ENCODE measurements around the gene ELFN1.
"Not testable (repeated sequence)": the region's sequence is repeated elsewhere in the genome, so short reads cannot be mapped to it uniquely, and the experiment has no call there.

The ELFN1 gene

DNA sequence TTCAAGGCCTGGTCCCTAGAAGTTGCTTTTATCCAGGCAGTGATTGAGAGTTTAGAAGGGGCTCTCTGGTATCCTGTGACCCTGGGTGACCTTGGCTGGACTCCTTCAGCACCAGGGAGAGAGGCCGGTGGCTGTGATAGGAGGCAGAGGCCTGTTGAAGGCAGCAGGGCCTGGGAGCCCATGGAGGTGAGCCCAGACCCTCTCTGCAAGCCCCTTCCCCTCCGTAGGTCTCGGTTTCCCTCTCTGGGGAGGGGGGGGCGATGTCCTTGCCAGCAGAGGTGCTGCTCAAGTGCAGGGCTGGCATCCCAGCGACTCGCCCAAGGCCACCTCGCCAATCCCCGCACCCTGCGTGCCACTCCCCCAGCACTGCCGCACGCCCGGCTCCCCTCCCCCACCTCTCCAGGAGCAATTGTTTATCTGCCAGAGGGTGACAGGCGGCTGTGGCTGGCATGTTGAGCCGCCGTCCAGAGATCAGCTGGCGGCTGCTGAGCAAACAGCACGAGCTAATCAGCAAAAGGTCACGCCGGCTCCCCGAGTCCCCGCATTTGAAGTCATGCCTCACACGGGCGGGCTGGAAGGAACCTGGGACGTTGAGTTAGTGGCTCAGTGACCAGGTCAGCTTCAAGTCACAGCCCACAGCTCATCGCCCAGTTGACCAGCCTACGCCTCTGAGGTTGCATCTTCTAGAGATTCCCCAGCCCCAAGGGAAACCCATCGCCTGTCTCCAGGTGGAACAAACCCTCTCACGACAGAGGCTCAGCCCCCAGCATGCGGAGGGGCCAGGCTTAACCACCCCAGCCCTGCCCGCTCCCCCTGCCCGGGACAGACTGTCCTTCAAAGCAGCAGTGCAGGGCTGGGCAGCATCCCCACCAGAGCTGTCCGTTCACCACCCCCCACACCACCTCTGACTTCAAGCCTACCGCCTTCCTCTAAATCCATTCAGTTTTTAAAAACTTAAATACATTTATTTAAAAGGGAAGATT, 43.7 kb downstream of the ELFN1 start:
- DNase-seq: no peak

DNA sequence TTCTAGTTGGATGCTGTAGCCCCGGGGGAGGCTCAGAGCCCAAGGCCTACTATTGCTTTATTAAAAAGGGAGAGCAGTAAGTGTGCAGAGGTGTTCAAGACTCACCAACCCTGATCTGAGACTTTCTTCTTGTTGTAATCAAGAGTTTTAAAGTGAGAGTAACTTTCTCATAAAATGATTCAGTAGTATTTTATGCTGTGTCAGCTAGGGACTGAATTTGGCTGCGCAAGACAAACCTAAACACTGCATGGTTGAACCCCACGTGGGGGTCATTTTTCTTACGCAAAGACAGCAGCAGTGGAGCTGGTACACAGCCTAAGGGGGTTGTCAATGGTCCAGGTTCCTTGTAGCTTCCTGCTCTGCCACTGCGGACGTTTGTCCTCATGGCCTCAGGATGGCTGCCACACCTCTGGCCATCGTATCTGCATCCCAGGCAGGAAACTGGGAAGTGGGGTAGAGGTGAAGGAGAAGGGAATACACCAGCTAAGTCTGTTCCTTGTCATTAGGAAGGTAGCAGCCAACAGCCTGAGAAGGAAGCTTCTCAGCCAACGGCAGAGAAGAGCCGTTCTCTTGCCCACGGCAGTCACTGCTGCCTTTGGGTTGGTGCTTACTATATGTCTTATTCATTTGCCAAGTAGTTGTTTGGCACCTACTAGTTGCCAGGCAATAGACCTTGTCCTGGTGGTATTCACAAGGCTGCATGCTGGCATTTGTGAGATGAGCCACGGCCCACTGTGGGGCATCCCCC, 44.7 kb downstream of the ELFN1 start:
- DNase-seq: no peak

- DNase-seq: no peak
These were observed 45.2 kb downstream of the ELFN1 start for GRCh38 chr7:1715331-1715625.

DNA sequence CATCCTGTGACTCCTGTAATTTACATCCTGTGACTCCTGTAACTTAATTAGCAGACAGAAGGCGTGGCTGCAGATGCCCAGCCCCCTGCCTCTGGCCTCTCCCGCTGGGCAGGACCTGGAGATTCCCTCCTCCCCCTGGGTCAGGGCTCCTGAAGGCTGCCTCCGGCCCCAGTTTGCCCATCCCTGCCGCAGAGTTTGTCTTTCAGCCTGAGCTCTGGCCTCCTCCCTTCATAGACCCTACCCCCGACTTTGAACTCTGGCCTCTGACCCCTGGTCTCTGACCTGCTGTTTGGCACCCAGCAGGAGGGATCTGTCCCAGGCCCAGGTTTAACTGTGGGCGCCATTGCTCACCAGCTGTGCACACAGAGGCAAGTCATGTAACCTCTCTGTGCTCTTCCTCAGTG, 45.6 kb downstream of the ELFN1 start:
- DNase-seq: no peak

GRCh38 chr7:1716263-1717094, 46.4 kb downstream of the ELFN1 start:
- DNase-seq: no peak

- no peak for DNase-seq
These were observed 47.0 kb downstream of the ELFN1 start for GRCh38 chr7:1717095-1717483.

- no peak for DNase-seq
These were observed 48.0 kb downstream of the ELFN1 start for GRCh38 chr7:1717903-1718676.

DNA sequence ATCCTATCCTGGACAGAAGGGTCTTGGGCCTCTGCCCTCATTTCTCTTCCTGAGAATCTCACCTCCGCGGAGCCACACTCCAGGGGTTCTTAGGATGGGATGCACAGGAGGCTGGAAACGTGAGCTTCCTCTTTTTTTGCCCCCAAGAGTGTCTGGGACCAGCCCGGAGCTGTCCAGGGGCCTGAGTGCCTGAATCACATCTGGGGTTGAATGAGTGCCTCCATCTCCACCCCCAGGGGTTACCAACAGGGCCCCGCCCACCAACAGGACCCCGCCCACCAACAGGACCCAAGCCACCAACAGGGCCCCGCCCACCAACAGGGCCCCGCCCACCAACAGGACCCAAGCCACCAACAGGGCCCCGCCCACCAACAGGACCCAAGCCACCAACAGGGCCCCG, 48.8 kb downstream of the ELFN1 start:
- not testable (repeated sequence) for DNase-seq

- not testable (repeated sequence) for DNase-seq
These were observed 49.2 kb downstream of the ELFN1 start for GRCh38 chr7:1719256-1719655.

- no peak for DNase-seq
These were observed 49.8 kb downstream of the ELFN1 start for GRCh38 chr7:1719913-1720312.

- no peak for DNase-seq
These were observed 50.2 kb downstream of the ELFN1 start for GRCh38 chr7:1720326-1720725.

- DNase-seq: no peak
These were observed 51.1 kb downstream of the ELFN1 start for GRCh38 chr7:1721047-1721690.

DNA sequence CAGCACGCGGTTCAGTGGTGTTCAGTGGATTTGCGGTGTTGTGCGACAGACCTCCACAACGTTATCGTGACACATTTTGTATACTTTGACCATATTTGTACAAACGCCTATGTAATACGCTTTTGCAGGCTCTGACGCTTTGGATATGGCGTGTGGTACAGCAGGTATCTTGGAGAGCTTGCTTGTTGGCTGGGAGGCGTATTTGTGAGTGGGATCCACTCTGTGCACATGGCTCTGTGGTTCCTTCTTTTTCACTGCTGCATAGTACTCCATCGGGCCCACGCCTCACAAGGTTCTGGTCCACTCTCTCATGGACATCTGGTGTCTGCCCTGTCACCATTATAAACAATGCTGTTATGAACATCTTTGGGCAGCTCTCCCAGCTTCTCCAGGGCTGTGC, 53.2 kb downstream of the ELFN1 start:
- no peak for DNase-seq

DNA sequence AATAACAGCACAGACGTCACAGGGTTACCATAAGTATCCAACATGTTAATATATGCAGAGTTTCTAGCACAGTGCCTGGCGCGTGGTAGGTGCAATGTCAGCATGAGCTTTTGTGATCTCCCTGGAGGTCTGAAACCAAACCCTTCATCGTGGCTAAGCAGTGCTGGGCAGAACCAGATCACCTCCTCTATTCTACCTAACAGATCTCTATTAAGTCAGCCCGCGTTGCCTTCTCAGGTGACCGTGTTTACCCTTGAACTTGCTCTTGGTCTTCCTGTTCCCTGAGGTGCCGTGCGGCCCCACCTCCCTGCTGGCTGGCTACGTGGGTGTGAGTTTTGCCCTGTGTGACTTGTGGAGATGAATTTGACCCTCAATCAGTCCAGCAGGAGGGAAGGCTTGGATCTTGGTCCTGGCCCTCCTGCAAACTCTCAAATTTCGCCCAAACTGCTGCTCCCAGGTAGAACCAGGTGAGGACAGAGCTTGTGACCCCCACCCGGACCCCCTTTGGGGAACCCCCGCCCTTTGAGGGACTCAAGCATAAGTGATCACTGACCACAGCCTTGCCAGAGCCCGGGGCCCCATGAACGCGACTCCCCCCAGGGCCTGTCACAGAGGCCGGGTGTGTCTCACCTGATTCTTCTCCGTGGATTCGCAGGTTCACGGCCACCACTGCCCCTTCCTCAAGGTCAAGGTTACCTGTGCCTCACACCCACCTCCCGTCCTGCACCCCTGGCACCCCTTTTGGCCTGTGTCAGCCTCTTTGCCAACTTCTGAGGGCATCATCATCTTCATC, 54.2 kb downstream of the ELFN1 start:
- DNase-seq: no peak

DNA sequence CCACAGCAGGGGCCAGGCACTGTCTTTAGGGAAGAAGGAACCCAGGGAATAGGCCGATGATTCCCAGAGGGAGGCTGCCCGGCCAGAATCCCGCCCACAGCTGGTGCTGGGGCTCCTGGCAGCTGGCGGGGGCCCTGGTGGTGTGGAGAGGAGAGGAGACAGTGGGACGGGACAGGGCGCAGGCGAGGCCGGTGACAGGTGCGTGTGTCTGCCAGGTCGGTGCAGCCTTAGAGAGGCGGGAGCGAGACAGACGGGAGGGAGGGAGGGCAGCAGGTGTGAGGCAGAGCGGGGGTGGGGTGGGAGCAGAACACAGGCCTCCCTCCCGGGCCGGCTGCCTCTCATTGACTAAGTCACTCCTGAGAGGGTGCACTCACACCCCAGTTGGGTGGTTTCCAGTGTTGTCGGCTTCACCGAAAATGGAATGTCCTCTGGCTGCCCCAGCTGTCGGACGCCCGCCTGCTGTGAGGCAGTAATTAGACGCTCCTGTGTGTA, 55.2 kb downstream of the ELFN1 start:
- no peak for DNase-seq

GRCh38 chr7:1725766-1726630, 55.9 kb downstream of the ELFN1 start:
- no peak for DNase-seq

DNA sequence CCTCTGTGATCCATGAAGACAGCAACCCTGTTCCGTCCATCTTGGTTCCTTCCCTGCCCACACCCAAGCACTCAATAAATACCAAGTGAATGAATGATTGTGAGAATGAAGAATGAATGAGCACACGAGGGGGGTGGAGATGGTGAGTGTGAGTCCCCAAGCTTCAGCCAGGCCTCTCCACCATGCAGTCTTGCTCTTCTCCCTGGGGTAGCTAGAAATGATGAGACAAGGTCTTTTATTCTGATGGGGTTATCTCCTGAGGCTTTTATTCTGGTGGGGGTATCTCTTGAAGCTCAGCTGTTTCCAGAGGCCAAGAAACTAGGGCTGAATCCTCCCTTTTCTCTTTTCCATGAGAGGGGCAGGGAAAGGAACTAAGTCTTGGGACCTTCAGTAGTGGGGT, 57.0 kb downstream of the ELFN1 start:
- no peak for DNase-seq

- DNase-seq: no peak
These were observed 57.9 kb downstream of the ELFN1 start for GRCh38 chr7:1727812-1728570.

DNA sequence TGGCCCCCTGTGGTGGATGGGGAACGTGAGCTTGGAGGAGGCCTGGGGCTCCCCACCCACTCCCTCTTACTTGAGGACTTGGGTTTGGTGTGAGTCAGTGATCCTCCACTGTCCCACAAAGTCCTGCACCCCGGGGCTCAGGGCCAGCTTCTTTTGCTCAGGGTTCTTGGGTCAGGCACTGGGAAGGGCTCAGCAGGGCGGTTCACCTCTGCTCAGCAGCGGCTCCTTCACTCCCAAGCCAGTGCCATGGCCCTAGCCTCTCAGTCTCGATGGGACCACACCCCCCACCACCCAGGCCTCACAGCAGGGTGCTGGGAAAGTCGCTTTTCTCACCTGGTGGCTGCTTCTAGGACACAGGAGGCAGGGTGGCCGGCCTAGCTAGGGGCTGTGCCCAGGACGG, 59.1 kb downstream of the ELFN1 start:
- no peak for DNase-seq

Measured in activated gamma-delta T cell treated with Interleukin-2 at 50 U/mL for 16 hours (primary cell).